IMR-90 (cell line): ENCODE data around the gene LCE3C. TPM values are rescaled to one million over a fixed set of nuclear protein-coding genes. Genes with fewer than 3 reads are reported as not detected.

ENCODE experiments used
- ATAC-seq: fragments of 200-7000 bp; cut with Tn5 transposase; 2 replicates; pipeline ENCODE4 v1.9.1; 2020; ENCODE audit warnings: low read depth, mild to moderate bottlenecking, moderate library complexity
- BruUV-seq: library from RNA; stranded (reverse); fragments of 400-500 nt; replicated peaks from 2 replicates; lab custom pipeline; 2021; lab: Mats Ljungman, UMichigan
- CTCF ChIA-PET: fragments of 300-600 bp; formaldehyde crosslinking; extraction: SDS; loops from one replicate; lab custom pipeline; 2021; ENCODE audit warnings: antibody characterized with exemption; lab: Yijun Ruan, JAX
- POLR2A ChIA-PET: fragments of 300-600 bp; sonication (Branson Sonifier 250); formaldehyde crosslinking; loops from one replicate; lab custom pipeline; 2022; ENCODE audit warnings: antibody characterized with exemption; ENCODE audit not compliant: unreplicated experiment; lab: Charles Lee
- DNase-seq: peaks from one replicate; pipeline ENCODE4 v3.0.0; 2013
- H2AFZ ChIP-seq: replicated peaks from 2 replicates; pipeline ENCODE3; 2013; ENCODE audit warnings: low read length, mild to moderate bottlenecking; ENCODE audit not compliant: poor library complexity
- H2AK5ac ChIP-seq: 2 replicates; pipeline ENCODE4 v1.6.1; 2013; ENCODE audit warnings: low read depth, low read length, inconsistent platforms
- H2AK9ac ChIP-seq: replicated peaks from 2 replicates; pipeline ENCODE3; 2013; ENCODE audit warnings: mild to moderate bottlenecking, low read depth, low read length, moderate library complexity; ENCODE audit not compliant: poor library complexity
- H2BK120ac ChIP-seq: 2 replicates; pipeline ENCODE4 v1.6.1; 2013; ENCODE audit warnings: low read depth, low read length, inconsistent platforms
- H2BK15ac ChIP-seq: 3 replicates; pipeline ENCODE4 v1.6.1; 2013; ENCODE audit warnings: low read depth, low read length, inconsistent platforms
- H2BK20ac ChIP-seq: 2 replicates; pipeline ENCODE4 v1.6.1; 2013; ENCODE audit warnings: low read depth, mild to moderate bottlenecking, inconsistent platforms, low read length, moderate library complexity
- H2BK5ac ChIP-seq: 2 replicates; pipeline ENCODE4 v1.6.1; 2013; ENCODE audit warnings: mild to moderate bottlenecking, low read depth, low read length, inconsistent platforms; ENCODE audit not compliant: poor library complexity, severe bottlenecking
- H3K14ac ChIP-seq: replicated peaks from 2 replicates; pipeline ENCODE4 v1.6.1; 2013; ENCODE audit warnings: low read depth, low read length, inconsistent platforms
- H3K18ac ChIP-seq: 2 replicates; pipeline ENCODE4 v1.6.1; 2013; ENCODE audit warnings: low read depth, low read length, control low read depth
- H3K23ac ChIP-seq: 2 replicates; pipeline ENCODE4 v1.6.1; 2013; ENCODE audit warnings: low read depth, low read length, inconsistent platforms
- H3K27ac ChIP-seq: 2 replicates; pipeline ENCODE4 v1.5.1; 2013; ENCODE audit warnings: mild to moderate bottlenecking, control low read depth, low read length; ENCODE audit not compliant: insufficient read depth
- H3K27me3 ChIP-seq: 2 replicates; pipeline ENCODE4 v1.6.1; 2013; ENCODE audit warnings: low read length; ENCODE audit not compliant: control insufficient read depth, insufficient read depth
- H3K36me3 ChIP-seq: 2 replicates; pipeline ENCODE4 v1.6.1; 2013; ENCODE audit warnings: low read length, mixed read lengths; ENCODE audit not compliant: control insufficient read depth, insufficient read depth
- H3K4ac ChIP-seq: 2 replicates; pipeline ENCODE4 v1.6.1; 2013; ENCODE audit warnings: low read depth, low read length, inconsistent platforms
- H3K4me1 ChIP-seq: 2 replicates; pipeline ENCODE4 v1.6.1; 2013; ENCODE audit warnings: low read length, mixed read lengths; ENCODE audit not compliant: control insufficient read depth, insufficient read depth
- H3K4me2 ChIP-seq: 2 replicates; pipeline ENCODE4 v1.6.1; 2013; ENCODE audit warnings: low read depth, mild to moderate bottlenecking, control low read depth, low read length, moderate library complexity
- H3K4me3 ChIP-seq: 2 replicates; pipeline ENCODE4 v1.5.1; 2013; ENCODE audit warnings: low read depth, mild to moderate bottlenecking, control low read depth, low read length, moderate library complexity; ENCODE audit not compliant: insufficient read depth
- H3K56ac ChIP-seq: 2 replicates; pipeline ENCODE4 v1.6.1; 2013; ENCODE audit warnings: low read length, inconsistent platforms; ENCODE audit not compliant: insufficient read depth; ENCODE audit errors: extremely low read depth
- H3K79me1 ChIP-seq, 2 experiments: 2 replicates each; pipeline ENCODE4 v1.6.1; 2013; ENCODE audit warnings: low read length in 2 of 2, inconsistent platforms in 1 of 2, low read depth in 1 of 2
- H3K9ac ChIP-seq: 2 replicates; pipeline ENCODE4 v1.6.1; 2013; ENCODE audit warnings: low read depth, low read length, control low read depth
- H3K9me1 ChIP-seq: 2 replicates; pipeline ENCODE4 v1.6.1; 2013; ENCODE audit warnings: low read length, inconsistent platforms; ENCODE audit not compliant: insufficient read depth
- H3K9me3 ChIP-seq: 2 replicates; pipeline ENCODE4 v1.6.1; 2013; ENCODE audit warnings: low read length; ENCODE audit not compliant: control insufficient read depth, insufficient read depth
- H4K20me1 ChIP-seq: 2 replicates; pipeline ENCODE4 v1.6.1; 2013; ENCODE audit warnings: low read length, inconsistent platforms; ENCODE audit not compliant: insufficient read depth
- H4K5ac ChIP-seq: 2 replicates; pipeline ENCODE4 v1.6.1; 2013; ENCODE audit warnings: mild to moderate bottlenecking, low read depth, low read length, control low read depth
- H4K8ac ChIP-seq, 2 experiments: 2 replicates each; pipeline ENCODE4 v1.6.1; 2013; ENCODE audit warnings: low read depth in 2 of 2, low read length in 2 of 2, control low read depth in 1 of 2, inconsistent platforms in 1 of 2
- H4K91ac ChIP-seq: 2 replicates; pipeline ENCODE4 v1.6.1; 2013; ENCODE audit warnings: low read depth, low read length, inconsistent platforms; ENCODE audit not compliant: insufficient read depth
- BHLHE40 ChIP-seq: fragments of 150-350 bp; IDR thresholded peaks from 2 replicates; pipeline ENCODE4 v1.6.1; 2016; ENCODE audit warnings: mild to moderate bottlenecking, low read depth, low read length
- CEBPB ChIP-seq: IDR thresholded peaks from 2 replicates; pipeline ENCODE4 v1.6.1; 2012; ENCODE audit warnings: low read depth, low read length, improper control_type of control experiment
- MAZ ChIP-seq: IDR thresholded peaks from 2 replicates; pipeline ENCODE4 v1.6.1; 2012; ENCODE audit warnings: low read depth, mild to moderate bottlenecking, low read length, improper control_type of control experiment, moderate library complexity, borderline replicate concordance
- MXI1 ChIP-seq: IDR thresholded peaks from 2 replicates; pipeline ENCODE4 v1.6.1; 2012; ENCODE audit warnings: low read depth, mild to moderate bottlenecking, low read length, moderate library complexity, borderline replicate concordance
- NFE2L2 ChIP-seq: fragments of 150-350 bp; IDR thresholded peaks from 2 replicates; pipeline ENCODE4 v1.6.1; 2016; ENCODE audit warnings: low read depth, mild to moderate bottlenecking, low read length
- RAD21 ChIP-seq: IDR thresholded peaks from 2 replicates; pipeline ENCODE4 v1.6.1; 2012; ENCODE audit warnings: low read length, improper control_type of control experiment
- RCOR1 ChIP-seq: IDR thresholded peaks from 2 replicates; pipeline ENCODE4 v1.6.1; 2012; ENCODE audit warnings: mild to moderate bottlenecking, low read length, improper control_type of control experiment; ENCODE audit not compliant: insufficient replicate concordance
- USF2 ChIP-seq: fragments of 150-350 bp; IDR thresholded peaks from 2 replicates; pipeline ENCODE4 v1.6.1; 2017; ENCODE audit warnings: mild to moderate bottlenecking, antibody characterized with exemption, low read length, low read depth
- WGBS, 2 experiments: methylation state at CpG; one replicate each; pipeline versions ENCODE4 v1.1.5 to v1.1.7; 2013; ENCODE audit warnings: missing lambda C conversion rate in 2 of 2; ENCODE audit not compliant: insufficient read length in 1 of 2; ENCODE audit errors: extremely low coverage in 2 of 2; 5-methylcytosine and 5-hydroxymethylcytosine counted together
- dilution Hi-C: fragments of 300-500 bp; cut with HindIII; formaldehyde crosslinking; loops from one replicate; pipeline ENCODE4 v1.14.3; 2018; ENCODE audit warnings: low sequenced_read_pairs; ENCODE audit not compliant: unreplicated experiment
- in situ Hi-C: fragments of 300-500 bp; cut with MboI; formaldehyde crosslinking; loops from 3 replicates; pipeline ENCODE4 v1.14.3; 2019; ENCODE audit warnings: low sequenced_read_pairs, inconsistent platforms, mixed read lengths
- intact Hi-C: fragments of 100-400 bp; cut with micrococcal nuclease; formaldehyde crosslinking; loops from 2 replicates; pipeline ENCODE4 v1.10.0; 2022
- polyA plus RNA-seq, 3 experiments: library from polyadenylated mRNA; depleted of rRNA; stranded (reverse); fragments of >200 nt; gene quantifications; 2 replicates each; pipeline ENCODE4 v1.2.3, GENCODE V29; 2012; ENCODE audit warnings: low replicate concordance in 1 of 3
- total RNA-seq: library from RNA; depleted of rRNA; stranded (reverse); fragments of >200 nt; gene quantifications from 2 replicates; pipeline ENCODE4 v1.2.3, GENCODE V29; 2012

LCE3C gene
- total and polyA plus RNA-seq, 2 of the 4 experiments (the other 2 are of a cell fraction), result not detected

- Histone ChIP-seq H3K14ac (no peak overlapping the region), H3K23ac (no peak overlapping the region), H3K4ac (no peak overlapping the region), H3K18ac (no peak overlapping the region), H2AK5ac (no peak overlapping the region), H3K79me1 (no peaks in the 10 kb centered on the region), H3K9ac (no peak overlapping the region), H3K4me3 (no peak overlapping the region), H3K27me3 (no peaks in the 10 kb centered on the region), H3K36me3 (no peaks in the 10 kb centered on the region), H3K27ac (no peak overlapping the region), H3K56ac (no peak overlapping the region), H2AK9ac (no peak overlapping the region), H3K4me1 (no peaks in the 10 kb centered on the region), H4K8ac (no peak overlapping the region), H2BK20ac (no peak overlapping the region), H2BK5ac (no peak overlapping the region), H4K5ac (no peak overlapping the region), H3K9me1 (no peaks in the 10 kb centered on the region), H4K20me1 (no peaks in the 10 kb centered on the region), H3K4me2 (no peak overlapping the region), H2BK120ac (no peak overlapping the region), H4K91ac (no peak overlapping the region), H2AFZ (no peak overlapping the region), H3K9me3 (peaks cover 3% of the 10 kb centered on the region; the same call in 1 of the 2 replicates), H2BK15ac (no peak overlapping the region)
- ATAC-seq, result no peak
- no CpG with 5 or more reads among the region's 1 CpG for WGBS, 2 experiments
- dilution Hi-C loops (no loop called here), intact Hi-C loops (no loop called here), in situ Hi-C loops (loop anchor here (10.0 kb wide), 1 partner anchor 52 kb away; no protein-coding TSS in a partner anchor)
- CTCF ChIA-PET, result no interaction called here
- POLR2A ChIA-PET, result no interaction called here
- no peak for TF ChIP-seq BHLHE40
- no peak for TF ChIP-seq MAZ
- TF ChIP-seq RAD21, result no peak
- no peak for TF ChIP-seq CEBPB
- TF ChIP-seq NFE2L2, result no peak
- TF ChIP-seq MXI1, result no peak
- no peak for TF ChIP-seq USF2
- TF ChIP-seq RCOR1, result no peak
- no TSS peak for BruUV-seq
- DNase-seq, result no peak
Measured at GRCh38 chr1:152626744-152627143, 26.7 kb downstream of the LCE3C start.
